Measurements from ENCODE around the gene RECK.

The RECK gene

GRCh38 chr9:36011379-36011778, 25.3 kb upstream of the RECK start:
- no peak overlapping the region for H3K4me3 ChIP-seq (ENCODE audit: low read depth, low read length)
- ChIA-PET POLR2A (interaction anchor here (1.1 kb wide), 1 partner anchor 26 kb away, joined by 4 read pairs; the partner anchor contains the start of gene RECK), CTCF (interaction anchor here (1.2 to 10.9 kb wide), 9 partner anchors 11 to 92 kb away, joined by 3 to 179 read pairs (median 9); no protein-coding TSS in a partner anchor)
- DNase-seq (ENCODE audit: low read depth, low spot score): no peak
- no peak for TF ChIP-seq CTCF (IDR thresholded peaks at IDR 0.05; ENCODE audit: insufficient read depth, low read length, missing control alignments)

GRCh38 chr9:36017278-36017677, 19.4 kb upstream of the RECK start:
- CTCF ChIA-PET: interaction anchor here (11.0 to 16.5 kb wide), 2 partner anchors 9 to 58 kb away, joined by 179 to 342 read pairs; partner anchors contain the start of gene OR2S2
- no peak for DNase-seq (ENCODE audit: low read depth, low spot score)

GRCh38 chr9:36018129-36018528, 18.6 kb upstream of the RECK start:
- ChIA-PET CTCF (interaction anchor here (0.9 to 16.5 kb wide), 8 partner anchors 9 to 227 kb away, joined by 3 to 342 read pairs (median 6); partner anchors contain the start of gene OR2S2), POLR2A (interaction anchor here (0.9 to 2.4 kb wide), 4 partner anchors 13 to 111 kb away, joined by 3 to 14 read pairs (median 4); partner anchors contain the start of genes HRCT1, OR2S2 and RECK)
- DNase-seq (ENCODE audit: low read depth, low spot score): no peak
- no peak for TF ChIP-seq CTCF (IDR thresholded peaks at IDR 0.05; ENCODE audit: insufficient read depth, low read length, missing control alignments)
- H3K4me3 ChIP-seq (ENCODE audit: low read depth, low read length): no peak overlapping the region

More at GRCh38 chr9:36017278-36017677, 19.4 kb upstream of the RECK start:
- H3K4me3 ChIP-seq (ENCODE audit: low read depth, low read length): no peak overlapping the region
- POLR2A ChIA-PET: no interaction called here
- no peak for TF ChIP-seq CTCF (IDR thresholded peaks at IDR 0.05; ENCODE audit: insufficient read depth, low read length, missing control alignments)

- no peak for TF ChIP-seq CTCF (IDR thresholded peaks at IDR 0.05; ENCODE audit: insufficient read depth, low read length, missing control alignments)
- DNase-seq (ENCODE audit: low read depth, low spot score): peak; percentile 71
- ChIA-PET POLR2A (interaction anchor here (0.7 to 2.4 kb wide), 5 partner anchors 11 to 112 kb away, joined by 3 to 14 read pairs (median 4); partner anchors contain the start of genes HRCT1 and OR2S2), CTCF (interaction anchor here (0.8 to 16.5 kb wide), 9 partner anchors 8 to 228 kb away, joined by 3 to 342 read pairs (median 6); partner anchors contain the start of gene OR2S2)
- H3K4me3 ChIP-seq (ENCODE audit: low read depth, low read length): no peak overlapping the region
These were observed 17.6 kb upstream of the RECK start for GRCh38 chr9:36018891-36019720.

GRCh38 chr9:36021968-36022367, 14.7 kb upstream of the RECK start:
- TF ChIP-seq CTCF (IDR thresholded peaks at IDR 0.05; ENCODE audit: insufficient read depth, low read length, missing control alignments): no peak
- DNase-seq (ENCODE audit: low read depth, low spot score): no peak
- CTCF ChIA-PET: interaction anchor here (1.4 to 16.5 kb wide), 14 partner anchors 12 to 233 kb away, joined by 3 to 342 read pairs (median 20); partner anchors contain the start of genes HRCT1, OR2S2 and RECK
- no peak overlapping the region for H3K4me3 ChIP-seq (ENCODE audit: low read depth, low read length)
- POLR2A ChIA-PET: no interaction called here

All from AG04449 (cell line).